Measurements from ENCODE around the gene CCDC122.

The CCDC122 gene

DNA sequence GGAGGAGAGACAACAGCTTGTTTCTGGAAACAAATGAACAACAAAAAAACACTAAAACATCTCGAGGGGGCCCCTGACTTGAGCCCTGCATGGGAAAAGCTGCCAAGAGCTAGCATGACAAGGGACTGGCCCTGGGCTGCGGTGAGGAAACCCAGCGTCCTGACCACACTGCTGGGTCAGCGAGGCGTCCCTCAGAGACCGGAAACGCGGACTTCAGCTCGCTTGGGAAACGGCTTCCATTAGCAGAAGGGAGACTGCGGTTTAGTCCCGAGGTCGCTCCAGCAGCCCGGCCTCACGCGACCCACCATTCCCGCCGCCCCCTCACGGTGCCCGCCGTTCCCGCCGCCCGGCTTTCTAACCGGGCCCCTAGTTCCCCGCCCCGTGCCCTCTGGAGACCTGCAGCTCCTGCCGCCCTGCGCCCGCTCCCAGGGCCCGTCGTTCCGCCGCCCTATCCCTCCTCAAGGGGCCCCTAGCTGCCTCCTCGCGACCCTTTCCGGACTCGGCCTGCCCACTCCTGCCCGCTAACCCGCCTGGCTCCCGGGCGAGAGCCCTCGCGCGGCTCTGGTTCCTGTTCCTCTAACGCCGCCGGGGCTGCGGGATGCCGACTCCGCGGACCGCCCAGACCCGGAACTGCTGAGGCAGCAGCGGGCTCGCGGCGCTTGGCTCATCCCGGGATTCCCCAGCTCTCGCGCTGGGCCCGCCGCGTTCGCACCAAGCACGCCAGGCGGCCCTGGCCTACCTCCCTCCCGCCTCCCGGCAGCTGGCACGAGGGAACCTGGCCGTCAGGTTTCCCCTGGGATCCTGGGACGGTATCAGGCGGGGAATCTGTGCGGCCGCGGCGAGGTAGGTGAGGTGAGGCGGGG, at the start of gene CCDC122:
Gene CCDC122, minus strand, starts transcription at position 849 of the 863 bp plus-strand sequence. CDS start 10,364 bp downstream, outside the sequence.
- TF ChIP-seq, protein P1, sequence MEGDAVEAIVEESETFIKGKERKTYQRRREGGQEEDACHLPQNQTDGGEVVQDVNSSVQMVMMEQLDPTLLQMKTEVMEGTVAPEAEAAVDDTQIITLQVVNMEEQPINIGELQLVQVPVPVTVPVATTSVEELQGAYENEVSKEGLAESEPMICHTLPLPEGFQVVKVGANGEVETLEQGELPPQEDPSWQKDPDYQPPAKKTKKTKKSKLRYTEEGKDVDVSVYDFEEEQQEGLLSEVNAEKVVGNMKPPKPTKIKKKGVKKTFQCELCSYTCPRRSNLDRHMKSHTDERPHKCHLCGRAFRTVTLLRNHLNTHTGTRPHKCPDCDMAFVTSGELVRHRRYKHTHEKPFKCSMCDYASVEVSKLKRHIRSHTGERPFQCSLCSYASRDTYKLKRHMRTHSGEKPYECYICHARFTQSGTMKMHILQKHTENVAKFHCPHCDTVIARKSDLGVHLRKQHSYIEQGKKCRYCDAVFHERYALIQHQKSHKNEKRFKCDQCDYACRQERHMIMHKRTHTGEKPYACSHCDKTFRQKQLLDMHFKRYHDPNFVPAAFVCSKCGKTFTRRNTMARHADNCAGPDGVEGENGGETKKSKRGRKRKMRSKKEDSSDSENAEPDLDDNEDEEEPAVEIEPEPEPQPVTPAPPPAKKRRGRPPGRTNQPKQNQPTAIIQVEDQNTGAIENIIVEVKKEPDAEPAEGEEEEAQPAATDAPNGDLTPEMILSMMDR (IDR thresholded peaks at IDR 0.05; ENCODE audit: low read depth, low read length, missing control alignments): peak; percentile 9
- H3K4me3 ChIP-seq (ENCODE audit: low read depth, low read length): peak within 1 kb of the TSS; percentile 74
- DNase-seq (ENCODE audit: low read depth): peak; percentile 53
- in situ Hi-C loops (cut with HindIII; ENCODE audit: low sequenced_read_pairs): no loop called here

DNA sequence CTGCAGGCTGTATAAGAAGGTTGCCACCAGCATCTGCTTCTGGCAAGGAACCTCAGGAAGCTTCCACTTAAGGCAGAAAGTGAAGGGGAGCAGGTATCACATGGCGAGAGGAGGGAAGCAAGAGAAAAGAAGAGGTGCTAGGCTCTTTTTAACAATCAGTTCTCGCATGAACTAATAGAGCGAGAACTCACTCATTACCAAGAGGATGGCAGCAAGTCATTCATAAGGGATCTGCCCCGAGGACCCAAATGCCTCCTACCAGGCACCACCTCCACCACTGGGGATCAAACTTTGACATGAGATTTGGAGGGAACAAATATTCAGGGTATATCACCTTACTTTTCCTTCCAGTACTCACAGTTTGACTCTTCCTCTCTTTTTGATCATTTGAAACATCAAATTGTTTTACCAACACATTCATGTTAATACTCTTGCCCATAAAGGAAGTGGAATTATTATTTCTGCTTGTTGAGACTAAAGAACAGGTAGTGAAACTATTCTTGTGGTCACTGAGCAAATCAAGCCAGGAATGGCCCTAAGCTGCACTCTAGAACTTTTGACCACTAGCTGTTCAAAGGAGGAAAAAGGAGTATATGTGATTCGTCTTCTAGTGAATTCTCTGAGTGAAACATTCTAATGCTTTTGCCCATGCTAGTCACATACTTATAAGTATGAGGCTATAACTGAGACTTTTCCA, 45.2 kb upstream of the CCDC122 start:
- TF ChIP-seq, protein P1 (IDR thresholded peaks at IDR 0.05; ENCODE audit: low read depth, low read length, missing control alignments): no peak
- DNase-seq (ENCODE audit: low read depth): no peak
- no peak overlapping the region for H3K4me3 ChIP-seq (ENCODE audit: low read depth, low read length)
- in situ Hi-C loops (cut with HindIII; ENCODE audit: low sequenced_read_pairs): loop anchor here (25.0 kb wide), 1 partner anchor 1038 kb away; no protein-coding TSS in a partner anchor

DNA sequence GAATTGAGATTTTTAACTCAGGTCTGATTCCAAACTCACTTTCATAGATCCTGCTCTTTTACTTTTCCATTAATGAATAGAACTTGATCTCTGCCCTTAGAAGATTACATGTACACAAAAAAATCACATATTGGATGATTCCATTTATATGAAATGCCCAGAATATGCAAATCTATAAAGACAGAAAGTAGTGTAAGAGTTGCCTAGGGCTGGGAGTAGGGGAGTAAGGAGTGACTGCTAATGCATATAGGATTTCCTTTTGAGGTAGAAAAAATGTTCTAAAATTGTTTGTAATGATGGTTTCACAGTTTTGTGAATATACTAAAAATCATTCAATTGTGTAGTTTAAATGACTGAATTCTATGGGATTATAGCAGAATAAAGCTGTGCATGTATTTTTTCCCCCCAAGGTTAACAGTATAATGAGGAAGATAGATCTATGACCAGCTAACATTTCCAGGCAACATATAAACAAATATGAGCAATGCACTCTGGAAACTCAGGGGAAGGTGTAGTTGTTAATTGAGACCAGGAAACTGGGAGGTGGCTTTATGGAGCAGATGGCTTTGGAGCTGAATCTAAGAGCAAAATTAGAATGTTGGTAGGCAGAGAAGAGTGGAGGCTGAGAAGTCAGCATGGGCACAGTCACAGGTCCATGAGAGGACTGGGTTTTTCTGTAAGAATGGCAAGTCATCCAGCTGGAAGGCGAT, 41.6 kb upstream of the CCDC122 start:
- in situ Hi-C loops (cut with HindIII; ENCODE audit: low sequenced_read_pairs): loop anchor here (25.0 kb wide), 1 partner anchor 1041 kb away; no protein-coding TSS in a partner anchor
- no peak for DNase-seq (ENCODE audit: low read depth)
- H3K4me3 ChIP-seq (ENCODE audit: low read depth, low read length): no peak overlapping the region
- TF ChIP-seq, protein P1 (IDR thresholded peaks at IDR 0.05; ENCODE audit: low read depth, low read length, missing control alignments): no peak

DNA sequence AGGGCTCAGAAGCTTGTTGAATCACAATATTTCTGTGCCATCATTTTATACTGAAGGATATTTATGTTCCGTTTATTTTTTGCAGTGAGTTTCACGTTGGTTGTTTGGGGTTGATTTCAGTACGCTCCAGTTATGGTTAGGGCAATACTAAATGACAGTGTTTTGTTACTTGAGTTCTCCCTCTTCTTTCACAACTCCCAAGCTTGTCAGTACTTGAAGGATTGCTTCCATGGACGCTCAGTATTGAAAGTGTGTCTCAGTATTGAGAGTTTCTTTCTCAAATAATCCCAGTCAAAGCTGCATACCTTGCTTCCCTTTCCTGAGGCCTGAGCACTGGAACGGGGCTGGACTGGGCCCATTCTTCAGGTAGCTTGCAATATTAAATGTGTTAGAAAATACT, 39.1 kb upstream of the CCDC122 start:
- DNase-seq (ENCODE audit: low read depth): no peak
- no peak overlapping the region for H3K4me3 ChIP-seq (ENCODE audit: low read depth, low read length)
- in situ Hi-C loops (cut with HindIII; ENCODE audit: low sequenced_read_pairs): loop anchor here (25.0 kb wide), 1 partner anchor 1044 kb away; no protein-coding TSS in a partner anchor

DNA sequence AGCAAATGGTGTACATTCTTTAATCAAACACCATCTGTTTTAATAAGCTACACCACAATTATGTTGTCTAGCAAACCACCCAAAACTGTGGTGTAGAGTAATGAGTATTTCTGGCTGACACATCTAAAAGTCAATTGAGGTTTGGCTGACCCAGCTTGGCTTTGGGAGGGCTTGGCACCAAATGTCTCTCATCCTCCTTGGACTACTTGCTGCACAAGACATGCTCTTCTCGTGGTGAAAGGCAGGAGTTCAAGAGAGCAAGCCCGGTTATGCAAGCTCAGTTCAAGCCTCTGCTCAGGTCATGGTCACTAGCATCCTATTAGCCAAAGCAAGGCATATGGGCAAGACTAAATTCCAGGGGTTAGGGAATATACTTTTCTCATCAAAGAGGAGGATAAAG, 37.3 kb upstream of the CCDC122 start:
- TF ChIP-seq, protein P1 (IDR thresholded peaks at IDR 0.05; ENCODE audit: low read depth, low read length, missing control alignments): no peak
- in situ Hi-C loops (cut with HindIII; ENCODE audit: low sequenced_read_pairs): loop anchor here (25.0 kb wide), 1 partner anchor 1045 kb away; no protein-coding TSS in a partner anchor

More for the DNA sequence above, 39.1 kb upstream of the CCDC122 start:
- TF ChIP-seq, protein P1 (IDR thresholded peaks at IDR 0.05; ENCODE audit: low read depth, low read length, missing control alignments): no peak

DNA sequence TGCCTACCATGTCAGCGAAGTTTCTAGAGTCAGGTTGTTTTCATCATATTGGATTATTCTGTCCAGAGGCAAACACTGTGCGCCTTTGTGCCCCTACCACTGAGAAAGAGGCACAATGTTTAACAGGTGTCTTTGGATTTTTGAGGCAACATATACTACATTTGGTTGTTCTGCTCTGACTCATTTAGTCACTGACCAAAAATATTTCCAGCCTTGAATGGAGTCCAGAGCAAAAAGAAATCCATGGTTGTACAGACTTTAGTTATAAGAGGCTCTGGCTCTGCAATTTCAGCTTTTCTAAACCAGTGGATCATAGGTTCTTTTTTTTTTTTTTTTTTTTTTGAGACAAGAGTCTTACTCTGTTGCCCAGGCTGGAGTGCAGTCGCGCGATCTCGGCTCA, 35.9 kb upstream of the CCDC122 start:
- no peak overlapping the region for H3K4me3 ChIP-seq (ENCODE audit: low read depth, low read length)
- TF ChIP-seq, protein P1 (IDR thresholded peaks at IDR 0.05; ENCODE audit: low read depth, low read length, missing control alignments): no peak
- peak; percentile 45 for DNase-seq (ENCODE audit: low read depth)
- in situ Hi-C loops (cut with HindIII; ENCODE audit: low sequenced_read_pairs): loop anchor here (25.0 kb wide), 1 partner anchor 1047 kb away; no protein-coding TSS in a partner anchor

More for the DNA sequence above, 37.3 kb upstream of the CCDC122 start:
- no peak overlapping the region for H3K4me3 ChIP-seq (ENCODE audit: low read depth, low read length)
- DNase-seq (ENCODE audit: low read depth): no peak
